Body of pancreas (tissue), 4 donors: ENCODE results near the gene PTPRQ.

Experiments used
- POLR2A ChIP-seq, 3 donors: fragments of 450-650 bp; IDR thresholded peaks; one replicate each; pipeline ENCODE4 v1.6.1; 2016; ENCODE audit warnings: antibody characterized with exemption in 3 of 3, mild to moderate bottlenecking in 2 of 3
- TF ChIP-seq, protein P1 (sequence below), 7 experiments: fragments of 450-650 bp in 4 of 7; fragments of 200-600 bp in 3 of 7; sonication (generic) in 3 of 7; IDR thresholded peaks; one replicate each; pipeline ENCODE4 v1.5.1; 2016 to 2019; ENCODE audit warnings: antibody characterized with exemption in 7 of 7

GRCh38 chr12:80484746-80485145 lies 40.7 kb downstream of the PTPRQ start:
- TF ChIP-seq, protein P1, sequence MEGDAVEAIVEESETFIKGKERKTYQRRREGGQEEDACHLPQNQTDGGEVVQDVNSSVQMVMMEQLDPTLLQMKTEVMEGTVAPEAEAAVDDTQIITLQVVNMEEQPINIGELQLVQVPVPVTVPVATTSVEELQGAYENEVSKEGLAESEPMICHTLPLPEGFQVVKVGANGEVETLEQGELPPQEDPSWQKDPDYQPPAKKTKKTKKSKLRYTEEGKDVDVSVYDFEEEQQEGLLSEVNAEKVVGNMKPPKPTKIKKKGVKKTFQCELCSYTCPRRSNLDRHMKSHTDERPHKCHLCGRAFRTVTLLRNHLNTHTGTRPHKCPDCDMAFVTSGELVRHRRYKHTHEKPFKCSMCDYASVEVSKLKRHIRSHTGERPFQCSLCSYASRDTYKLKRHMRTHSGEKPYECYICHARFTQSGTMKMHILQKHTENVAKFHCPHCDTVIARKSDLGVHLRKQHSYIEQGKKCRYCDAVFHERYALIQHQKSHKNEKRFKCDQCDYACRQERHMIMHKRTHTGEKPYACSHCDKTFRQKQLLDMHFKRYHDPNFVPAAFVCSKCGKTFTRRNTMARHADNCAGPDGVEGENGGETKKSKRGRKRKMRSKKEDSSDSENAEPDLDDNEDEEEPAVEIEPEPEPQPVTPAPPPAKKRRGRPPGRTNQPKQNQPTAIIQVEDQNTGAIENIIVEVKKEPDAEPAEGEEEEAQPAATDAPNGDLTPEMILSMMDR (IDR thresholded peaks at IDR 0.05), result no peak
- no peak for TF ChIP-seq POLR2A (IDR thresholded peaks at IDR 0.05)
